Thyroid gland (tissue), 4 donors: ENCODE measurements around the gene KRT6B.

Source experiments
- CTCF ChIP-seq, 6 experiments: fragments of 200-600 bp in 3 of 6; fragments of 450-650 bp in 3 of 6; sonication (generic) in 3 of 6; IDR thresholded peaks; one replicate each; pipeline ENCODE4 v1.5.1; 2016 to 2019; ENCODE audit warnings: antibody characterized with exemption in 6 of 6, mild to moderate bottlenecking in 2 of 6, inconsistent platforms in 1 of 6, moderate library complexity in 1 of 6
- POLR2A ChIP-seq, 2 donors: fragments of 450-650 bp; IDR thresholded peaks; one replicate each; pipeline ENCODE4 v1.6.1; 2017; ENCODE audit warnings: antibody characterized with exemption in 2 of 2, mild to moderate bottlenecking in 2 of 2, moderate library complexity in 1 of 2

- TF ChIP-seq CTCF (IDR thresholded peaks at IDR 0.05) (no peak), POLR2A (IDR thresholded peaks at IDR 0.05) (no peak)
These were observed 25.9 kb downstream of the KRT6B start for GRCh38 chr12:52426034-52426433.
